PC-9 (cell line): ENCODE results near the gene LRP3. TPM values are rescaled to one million over a fixed set of nuclear protein-coding genes. Genes with fewer than 3 reads are reported as not detected.

Experiments used
- BruUV-seq: library from RNA; stranded (reverse); fragments of 400-500 nt; replicated peaks from 2 replicates; lab custom pipeline; 2021; lab: Mats Ljungman, UMichigan
- CTCF ChIA-PET: fragments of 300-600 bp; sonication (Branson Sonifier 250); formaldehyde crosslinking; loops from one replicate; lab custom pipeline; 2022; ENCODE audit warnings: antibody characterized with exemption; lab: Charles Lee
- POLR2A ChIA-PET: fragments of 300-600 bp; sonication (Branson Sonifier 250); formaldehyde crosslinking; loops from one replicate; lab custom pipeline; 2022; ENCODE audit warnings: antibody characterized with exemption; ENCODE audit not compliant: unreplicated experiment; lab: Charles Lee
- DNase-seq, 2 experiments: peaks; one replicate each; pipeline versions ENCODE4 v3.0.0 to v3.0.0-alpha.2; 2015 to 2022; ENCODE audit warnings: mixed read lengths in 1 of 2
- H2AFZ ChIP-seq: fragments of 200-600 bp; sonication (generic); 2 replicates; pipeline ENCODE4 v1.8.1; 2017; ENCODE audit warnings: antibody characterized with exemption
- H3F3A ChIP-seq: fragments of 200-600 bp; sonication (generic); 2 replicates; pipeline ENCODE4 v1.8.1; 2017; ENCODE audit warnings: antibody characterized with exemption, mild to moderate bottlenecking, low read depth; ENCODE audit not compliant: insufficient read depth
- H3K27ac ChIP-seq: fragments of 200-600 bp; sonication (generic); 2 replicates; pipeline ENCODE4 v1.6.1; 2016; ENCODE audit warnings: mixed run types
- H3K27me3 ChIP-seq: fragments of 200-600 bp; sonication (generic); 2 replicates; pipeline ENCODE4 v1.6.1; 2016; ENCODE audit warnings: low read depth, mixed run types; ENCODE audit not compliant: insufficient read depth
- H3K36me3 ChIP-seq: fragments of 200-600 bp; sonication (generic); 2 replicates; pipeline ENCODE4 v1.6.1; 2016; ENCODE audit warnings: low read depth, mixed run types
- H3K4me1 ChIP-seq: fragments of 200-600 bp; sonication (generic); replicated peaks from 2 replicates; pipeline ENCODE4 v1.6.1; 2016; ENCODE audit warnings: mixed run types; ENCODE audit not compliant: insufficient read depth
- H3K4me2 ChIP-seq: fragments of 200-600 bp; sonication (generic); 2 replicates; pipeline ENCODE4 v1.6.1; 2017; ENCODE audit warnings: mixed run types
- H3K4me3 ChIP-seq: fragments of 200-600 bp; sonication (generic); 2 replicates; pipeline ENCODE4 v1.6.1; 2016; ENCODE audit warnings: mixed run types
- H3K79me2 ChIP-seq: fragments of 200-600 bp; sonication (generic); 2 replicates; pipeline ENCODE4 v1.6.1; 2017; ENCODE audit warnings: low read depth, mixed run types
- H3K9me2 ChIP-seq: fragments of 200-600 bp; sonication (generic); 2 replicates; pipeline ENCODE4 v1.8.1; 2017; ENCODE audit warnings: mild to moderate bottlenecking; ENCODE audit not compliant: insufficient read depth
- H3K9me3 ChIP-seq: fragments of 200-600 bp; sonication (generic); 2 replicates; pipeline ENCODE4 v1.8.1; 2016; ENCODE audit warnings: low read depth; ENCODE audit not compliant: insufficient read depth
- H4K20me1 ChIP-seq: fragments of 200-600 bp; sonication (generic); 2 replicates; pipeline ENCODE4 v1.8.1; 2017; ENCODE audit not compliant: insufficient read depth
- CTCF ChIP-seq: fragments of 200-600 bp; sonication (generic); conservative IDR thresholded peaks from 2 replicates; pipeline ENCODE4 v1.6.1; 2017; ENCODE audit warnings: mixed run types, antibody characterized with exemption, mild to moderate bottlenecking, moderate library complexity
- EZH2 ChIP-seq: fragments of 200-600 bp; sonication (generic); IDR thresholded peaks from 2 replicates; pipeline ENCODE4 v1.8.0; 2017; ENCODE audit warnings: antibody characterized with exemption, low read depth
- intact Hi-C: fragments of 100-400 bp; cut with micrococcal nuclease; formaldehyde crosslinking; loops from one replicate; pipeline ENCODE4 v1.10.0; 2022; ENCODE audit not compliant: unreplicated experiment
- total RNA-seq: library from RNA; stranded (reverse); gene quantifications from 2 replicates; pipeline ENCODE4 v1.2.3, GENCODE V29; 2021

LRP3 gene
- total RNA-seq, 1 experiment from 2014 or later, result 2.3 TPM

GRCh38 chr19:33198169-33198568 lies 4.0 kb downstream of the LRP3 start:
- H3K9me2 ChIP-seq, result no peaks in the 10 kb centered on the region
- peaks cover 7% of the 10 kb centered on the region for H3K27me3 ChIP-seq
- TF ChIP-seq EZH2 (no peak), CTCF (no peak)
- no peak overlapping the region for H2AFZ ChIP-seq
- H3K36me3 ChIP-seq, result no peaks in the 10 kb centered on the region
- H3F3A ChIP-seq, result no peaks in the 10 kb centered on the region
- intact Hi-C loops, result no loop called here
- H3K4me3 ChIP-seq, result no peak overlapping the region
- H3K9me3 ChIP-seq, result no peaks in the 10 kb centered on the region
- no peak overlapping the region for H3K4me2 ChIP-seq
- no peak for DNase-seq
- no peak overlapping the region for H3K27ac ChIP-seq
- no peaks in the 10 kb centered on the region for H3K4me1 ChIP-seq
- CTCF ChIA-PET, result no interaction called here
- H4K20me1 ChIP-seq, result no peaks in the 10 kb centered on the region
- POLR2A ChIA-PET, result no interaction called here
- no peaks in the 10 kb centered on the region for H3K79me2 ChIP-seq
- BruUV-seq, result no TSS peak

GRCh38 chr19:33199441-33200265 lies 5.5 kb downstream of the LRP3 start:
- ChIA-PET CTCF (interaction anchor here (0.6 kb wide), 1 partner anchor 14 kb away, joined by 4 read pairs; no protein-coding TSS in a partner anchor), POLR2A (interaction anchor here (0.6 kb wide), 1 partner anchor 36 kb away, joined by 3 read pairs; no protein-coding TSS in a partner anchor)
- Histone ChIP-seq H3K27ac (no peak overlapping the region), H2AFZ (no peak overlapping the region), H3K9me3 (no peaks in the 10 kb centered on the region), H3K4me1 (no peaks in the 10 kb centered on the region), H3K4me3 (no peak overlapping the region), H3K27me3 (no peaks in the 10 kb centered on the region; the same call in 1 of the 2 replicates), H3F3A (no peaks in the 10 kb centered on the region), H3K79me2 (no peaks in the 10 kb centered on the region), H4K20me1 (no peaks in the 10 kb centered on the region), H3K4me2 (no peak overlapping the region), H3K9me2 (no peaks in the 10 kb centered on the region), H3K36me3 (no peaks in the 10 kb centered on the region)
- no TSS peak for BruUV-seq
- intact Hi-C loops, result no loop called here
- DNase-seq, result no peak
- TF ChIP-seq EZH2 (no peak), CTCF (no peak)

- Histone ChIP-seq H3K4me3 (no peak overlapping the region), H3K4me1 (no peaks in the 10 kb centered on the region), H3K79me2 (no peaks in the 10 kb centered on the region), H3K27ac (no peak overlapping the region), H3F3A (no peaks in the 10 kb centered on the region), H4K20me1 (no peaks in the 10 kb centered on the region), H3K4me2 (no peak overlapping the region), H3K27me3 (no peaks in the 10 kb centered on the region), H3K9me2 (no peaks in the 10 kb centered on the region), H2AFZ (no peak overlapping the region), H3K9me3 (no peaks in the 10 kb centered on the region), H3K36me3 (no peaks in the 10 kb centered on the region)
- DNase-seq, result no peak
- CTCF ChIA-PET, result no interaction called here
- POLR2A ChIA-PET, result no interaction called here
- intact Hi-C loops, result no loop called here
- BruUV-seq, result no TSS peak
- no peak for TF ChIP-seq CTCF
- TF ChIP-seq EZH2, result no peak
Observed at GRCh38 chr19:33201473-33201872, 7.3 kb downstream of the LRP3 start.
